Stimulated activated CD4-positive, alpha-beta T cell treated with anti-CD3 and anti-CD28 coated beads, TNF-alpha, amount 100 ng/mL, for 48 hours (primary cell): ENCODE measurements around the gene OR2V2.
"Not testable (repeated sequence)": the region's sequence is repeated elsewhere in the genome, so short reads cannot be mapped to it uniquely, and the experiment has no call there.

Source experiments
- DNase-seq, 3 donors: peaks; one replicate each; pipeline ENCODE4 v3.0.0-alpha.2; 2020; ENCODE audit warnings: low read depth in 3 of 3

Gene OR2V2

GRCh38 chr5:181145133-181145532, 2.3 kb upstream of the OR2V2 start:
- DNase-seq, result no peak

GRCh38 chr5:181149355-181149754, 2.0 kb downstream of the OR2V2 start:
- no peak for DNase-seq

GRCh38 chr5:181149806-181150733, 2.7 kb downstream of the OR2V2 start:
- DNase-seq, result no peak

DNA sequence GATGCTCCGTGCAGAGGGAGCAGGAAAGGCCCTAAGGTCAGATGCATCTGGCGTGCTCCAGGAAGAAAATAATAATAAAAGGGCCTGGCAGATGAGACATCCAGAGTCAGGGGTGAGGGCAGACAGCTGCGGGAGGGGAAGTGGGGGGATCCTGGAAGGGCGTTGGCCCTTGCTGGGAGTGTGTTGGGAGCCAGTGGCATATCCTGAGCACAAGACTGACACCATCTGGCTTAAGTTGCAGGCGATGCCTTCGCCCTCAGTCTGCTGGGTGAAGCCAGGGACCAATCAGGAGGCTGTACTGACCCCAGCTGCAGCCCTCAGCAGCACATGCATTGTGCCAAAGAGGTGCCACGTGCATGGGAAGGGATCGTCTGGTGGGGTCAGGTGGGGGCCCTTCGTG, 3.8 kb downstream of the OR2V2 start:
- DNase-seq, result no peak

GRCh38 chr5:181152406-181152805, 5.0 kb downstream of the OR2V2 start:
- no peak for DNase-seq

DNA sequence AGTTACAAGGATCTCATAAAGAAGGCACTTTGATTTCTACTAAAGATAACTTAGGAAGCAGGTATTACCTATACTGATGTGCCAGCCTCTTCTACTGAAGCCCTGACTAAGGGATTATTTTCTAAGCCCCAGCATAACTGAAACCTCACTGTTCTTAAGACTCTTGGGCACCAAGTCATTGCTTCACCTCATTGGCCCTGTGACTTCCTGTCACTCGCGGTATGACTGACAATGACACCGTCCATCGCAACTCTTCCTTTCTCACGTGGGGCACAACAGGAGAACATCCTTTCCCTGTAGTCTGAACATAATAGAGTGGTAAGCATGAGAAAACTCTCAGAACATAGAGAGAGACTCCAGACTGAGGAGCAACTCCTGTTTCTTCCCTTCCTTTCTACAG, 6.4 kb downstream of the OR2V2 start:
- no peak for DNase-seq

DNA sequence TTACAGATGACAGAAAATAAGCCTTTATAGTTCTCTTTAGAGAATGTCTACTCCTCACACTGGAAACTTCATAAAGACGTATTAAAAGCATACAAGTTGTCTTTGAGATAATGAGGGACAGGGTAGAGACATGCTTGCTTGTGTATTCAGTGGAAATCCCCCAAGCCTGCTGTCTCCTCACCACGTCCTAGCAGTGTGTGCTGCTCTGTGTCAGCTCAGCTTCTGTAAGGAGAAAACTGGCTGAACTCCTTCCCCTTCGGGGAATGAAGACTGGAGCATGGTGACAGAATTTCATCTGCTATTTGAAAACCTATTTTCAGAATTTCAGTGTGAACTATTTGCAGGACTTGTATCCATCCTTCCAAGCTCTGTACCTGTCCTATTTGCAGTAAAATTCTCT, 9.4 kb downstream of the OR2V2 start:
- DNase-seq, result no peak

DNA sequence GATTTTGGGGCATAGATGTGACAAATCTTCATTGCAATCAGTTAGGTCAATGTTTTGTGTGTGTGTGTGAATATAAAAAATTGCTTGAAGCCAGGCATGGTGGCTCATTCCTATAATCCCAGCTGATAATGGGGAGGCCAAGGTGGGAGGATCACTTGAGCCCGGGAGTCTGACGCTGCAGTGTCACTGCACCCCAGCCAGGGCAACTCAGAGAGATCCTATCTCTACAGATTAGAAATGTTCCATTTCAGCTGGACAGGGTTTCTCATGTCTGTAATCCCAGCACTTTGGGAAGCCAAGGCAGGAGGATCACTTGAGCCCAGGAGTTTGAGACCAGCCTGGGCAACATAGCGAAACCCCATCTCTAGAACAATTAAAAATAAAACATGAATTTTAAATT, 11.5 kb downstream of the OR2V2 start:
- DNase-seq, result no peak

- peak; percentile 82 to 93 (median 87) for DNase-seq
These were observed 12.1 kb downstream of the OR2V2 start for GRCh38 chr5:181159286-181160151.

GRCh38 chr5:181160152-181160754, 12.9 kb downstream of the OR2V2 start:
- peak; percentile 46 to 81 (median 73) for DNase-seq

DNA sequence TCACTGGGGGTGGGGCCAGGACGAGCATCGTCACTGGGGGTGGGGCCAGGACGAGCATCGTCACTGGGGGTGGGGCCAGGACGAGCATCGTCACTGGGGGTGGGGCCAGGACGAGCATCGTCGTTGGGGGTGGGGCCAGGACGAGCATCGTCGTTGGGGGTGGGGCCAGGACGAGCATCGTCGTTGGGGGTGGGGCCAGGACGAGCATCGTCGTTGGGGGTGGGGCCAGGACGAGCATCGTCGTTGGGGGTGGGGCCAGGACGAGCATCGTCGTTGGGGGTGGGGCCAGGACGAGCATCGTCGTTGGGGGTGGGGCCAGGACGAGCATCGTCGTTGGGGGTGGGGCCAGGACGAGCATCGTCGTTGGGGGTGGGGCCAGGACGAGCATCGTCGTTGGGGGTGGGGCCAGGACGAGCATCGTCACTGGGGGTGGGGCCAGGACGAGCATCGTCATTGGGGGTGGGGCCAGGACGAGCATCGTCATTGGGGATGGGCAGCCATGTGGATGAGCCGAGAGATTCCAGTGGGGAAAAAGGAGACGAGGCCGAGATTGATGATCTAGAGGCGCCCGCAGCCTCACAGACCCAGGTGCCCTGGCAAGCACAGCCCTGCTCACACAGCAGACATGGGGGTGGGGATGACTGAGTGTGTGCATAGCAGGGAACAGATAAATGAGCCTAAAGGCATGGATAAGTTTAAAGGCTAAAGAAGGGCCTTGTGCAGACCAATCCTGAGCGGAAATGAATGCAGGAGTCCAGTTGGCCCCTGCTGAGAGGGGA, 13.6 kb downstream of the OR2V2 start:
- DNase-seq, result not testable (repeated sequence)

- DNase-seq, result no peak
These were observed 14.3 kb downstream of the OR2V2 start for GRCh38 chr5:181161534-181162175.

- no peak for DNase-seq
These were observed 16.2 kb downstream of the OR2V2 start for GRCh38 chr5:181163487-181164075.

- DNase-seq, result no peak
These were observed 16.9 kb downstream of the OR2V2 start for GRCh38 chr5:181164076-181164952.

GRCh38 chr5:181166812-181167733, 19.7 kb downstream of the OR2V2 start:
- no peak for DNase-seq

DNA sequence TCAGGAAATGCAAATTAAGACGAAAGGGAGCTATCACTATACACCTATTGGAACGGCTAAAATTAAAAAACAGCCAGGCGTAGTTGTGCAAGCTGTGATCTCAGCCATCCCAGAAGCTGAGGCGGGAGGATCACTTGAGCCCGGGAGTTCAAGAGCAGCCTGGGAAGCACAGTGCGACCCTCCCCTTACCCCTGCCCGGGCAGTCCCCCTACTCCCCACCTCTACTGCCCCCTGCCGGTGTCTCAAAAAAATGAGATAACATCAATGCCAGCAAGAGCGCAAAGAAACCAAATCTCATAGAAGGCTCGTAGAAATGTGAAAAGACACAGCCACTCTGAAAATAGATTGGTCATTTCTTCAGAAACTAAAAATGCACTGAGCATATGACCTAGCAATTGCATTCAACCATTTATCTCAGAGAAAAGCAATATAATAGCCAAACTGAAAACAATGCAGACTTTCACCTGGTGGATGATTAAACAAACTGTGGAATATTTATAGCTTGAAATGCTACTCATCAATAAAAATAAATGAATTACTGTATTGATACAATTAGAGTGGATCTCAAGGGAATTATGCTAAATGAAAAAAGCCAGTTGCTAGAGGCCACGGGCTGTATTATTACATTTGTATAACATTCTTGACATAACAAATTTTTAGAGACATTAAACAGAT, 20.6 kb downstream of the OR2V2 start:
- DNase-seq, result no peak

DNA sequence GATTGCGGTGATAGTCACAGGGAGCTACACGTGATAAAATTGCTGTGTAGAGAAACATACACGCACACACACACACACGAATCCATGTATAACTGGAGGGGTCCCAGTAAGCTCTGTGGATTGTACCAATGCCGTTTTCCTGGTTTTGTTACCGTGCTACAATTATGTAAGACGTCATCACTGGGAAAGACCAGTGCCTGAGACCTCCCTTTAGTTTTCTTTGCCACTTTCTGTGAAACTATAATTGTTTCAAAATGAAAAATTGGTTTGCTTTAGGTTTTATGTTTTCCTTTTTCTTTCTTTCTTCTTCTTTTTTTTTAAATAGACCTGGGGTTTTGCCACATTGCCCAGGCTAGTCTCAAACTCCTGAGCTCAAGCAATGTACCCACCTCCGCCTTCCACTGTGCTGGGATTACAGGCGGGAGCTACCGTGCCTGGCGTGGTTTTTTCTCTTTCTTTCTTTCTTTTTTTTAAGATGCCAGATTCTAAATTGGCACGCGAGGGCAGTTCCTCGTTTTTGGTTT, 21.3 kb downstream of the OR2V2 start:
- DNase-seq, result no peak
